GM19438 (cell line): ENCODE data around the gene CDX1.
"Not testable (repeated sequence)": the region's sequence is repeated elsewhere in the genome, so short reads cannot be mapped to it uniquely, and the experiment has no call there.

ENCODE experiments used
- ATAC-seq: cut with Tn5 transposase; IDR thresholded peaks from one replicate; pipeline ENCODE4 v1.9.1; 2021; ENCODE audit warnings: low read depth; ENCODE audit not compliant: unreplicated experiment

CDX1 gene

DNA sequence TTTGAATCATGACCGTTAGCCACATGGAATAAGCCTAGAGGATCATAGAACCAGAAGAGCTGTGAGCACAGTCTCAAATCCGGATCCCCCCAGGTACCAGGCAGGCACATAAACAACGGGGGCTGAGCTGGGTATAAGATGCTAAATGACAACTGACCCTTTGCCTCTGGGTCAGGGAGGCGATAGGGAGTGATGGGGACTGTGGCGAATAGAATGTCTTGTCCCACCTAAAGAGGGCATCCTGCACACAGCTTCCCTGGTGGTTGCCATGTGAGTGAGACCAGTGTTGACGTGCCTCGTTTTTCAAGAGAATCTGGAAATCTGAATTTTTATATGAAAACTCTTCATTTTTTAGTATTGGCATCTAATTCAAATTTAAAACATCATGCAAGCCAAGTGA lies 56.9 kb downstream of the CDX1 start:
- ATAC-seq = no peak

DNA sequence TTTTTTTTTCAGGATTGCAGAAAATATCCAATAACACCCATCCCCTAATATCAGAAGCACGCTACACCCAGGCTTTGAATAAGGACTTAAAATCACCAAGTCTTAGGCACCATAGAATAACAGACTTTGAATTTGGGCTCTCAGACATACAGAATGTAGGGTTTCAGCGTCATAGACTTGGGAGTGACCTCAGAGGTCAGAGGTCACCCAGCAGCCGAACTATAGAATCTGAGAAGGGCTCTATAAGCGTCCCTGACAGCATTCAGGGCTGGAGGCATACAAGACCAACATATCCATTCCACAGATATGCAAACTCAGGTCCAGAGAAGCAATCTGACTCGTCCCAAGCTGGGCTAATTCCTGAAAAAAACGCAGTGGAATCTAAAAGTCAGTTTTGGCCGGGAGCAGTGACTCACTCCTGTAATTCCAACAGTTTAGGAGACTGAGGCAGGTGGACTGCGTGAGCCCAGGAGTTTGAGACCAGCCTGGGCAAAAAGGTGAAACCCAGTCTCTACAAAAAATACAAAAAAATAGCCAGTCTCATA lies 58.0 kb downstream of the CDX1 start:
- ATAC-seq = no peak

DNA sequence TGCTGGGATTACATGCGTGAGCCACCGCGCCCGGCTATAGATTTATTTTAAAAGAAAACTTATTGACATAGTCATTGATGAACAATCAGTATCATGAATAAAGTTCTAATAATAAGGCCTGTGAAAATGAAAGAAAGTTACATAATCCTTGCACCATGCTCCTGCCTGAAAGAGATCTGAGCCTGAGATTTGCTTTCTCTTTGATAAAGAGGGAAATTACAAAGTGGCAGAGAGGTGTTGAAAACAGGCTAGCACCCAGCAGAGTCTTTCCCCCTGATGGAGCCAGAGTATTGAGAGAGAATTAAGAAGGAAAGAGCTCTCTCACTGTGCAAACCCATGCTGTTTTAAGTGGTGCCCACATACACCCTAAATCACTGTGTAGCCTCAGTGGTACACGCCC lies 60.5 kb downstream of the CDX1 start:
- no peak for ATAC-seq

DNA sequence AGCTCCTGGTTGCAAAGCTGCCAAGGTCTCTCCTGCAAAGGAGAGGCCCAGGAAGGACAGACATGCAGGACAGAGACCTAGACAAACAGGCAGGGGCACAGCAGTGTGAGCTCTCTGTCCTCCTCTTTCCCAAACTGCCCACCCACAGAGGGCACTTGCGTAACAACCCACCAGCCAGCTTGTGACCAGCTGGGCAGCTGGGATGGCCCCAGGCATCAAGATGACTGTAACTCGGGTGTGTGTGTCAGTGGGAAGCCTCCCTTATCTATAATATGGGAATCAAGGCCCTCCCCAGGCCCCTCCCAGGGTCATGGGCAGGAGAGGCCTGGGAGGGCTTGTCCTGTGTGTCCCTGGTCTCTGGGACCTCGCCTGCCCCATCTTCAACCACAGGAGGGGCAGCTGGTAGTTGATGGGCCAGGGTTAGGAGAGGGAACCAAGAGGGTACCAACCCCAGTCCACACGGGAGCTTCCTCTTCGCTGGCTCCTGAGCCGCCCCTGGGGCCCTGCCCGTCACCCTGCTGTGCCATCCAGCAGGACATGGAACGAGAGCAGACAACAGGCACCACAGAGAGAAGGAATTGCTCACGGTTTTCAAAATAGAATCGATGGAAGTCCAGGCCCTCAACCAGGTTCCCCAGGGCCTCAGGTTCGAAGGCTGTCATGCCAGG lies 61.2 kb downstream of the CDX1 start:
- no peak for ATAC-seq

DNA sequence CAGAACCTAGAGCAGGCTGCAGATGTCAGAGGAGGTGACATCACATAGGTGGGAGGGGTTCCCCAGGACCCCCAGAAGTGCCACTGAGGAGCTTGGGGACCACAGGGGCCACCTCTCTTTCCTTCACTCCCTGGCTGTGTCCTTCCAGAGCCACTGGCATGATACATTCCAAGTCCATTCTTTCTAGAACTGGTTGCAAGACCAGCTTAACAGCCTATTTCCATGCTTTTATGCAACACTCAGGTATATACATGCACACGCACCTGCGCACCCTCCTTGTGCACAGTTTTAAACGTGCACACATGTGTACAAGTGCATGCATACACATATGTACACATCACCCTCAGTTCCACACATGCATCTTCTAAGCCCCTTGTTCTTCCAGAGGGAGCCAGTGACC lies 63.0 kb downstream of the CDX1 start:
- no peak for ATAC-seq

DNA sequence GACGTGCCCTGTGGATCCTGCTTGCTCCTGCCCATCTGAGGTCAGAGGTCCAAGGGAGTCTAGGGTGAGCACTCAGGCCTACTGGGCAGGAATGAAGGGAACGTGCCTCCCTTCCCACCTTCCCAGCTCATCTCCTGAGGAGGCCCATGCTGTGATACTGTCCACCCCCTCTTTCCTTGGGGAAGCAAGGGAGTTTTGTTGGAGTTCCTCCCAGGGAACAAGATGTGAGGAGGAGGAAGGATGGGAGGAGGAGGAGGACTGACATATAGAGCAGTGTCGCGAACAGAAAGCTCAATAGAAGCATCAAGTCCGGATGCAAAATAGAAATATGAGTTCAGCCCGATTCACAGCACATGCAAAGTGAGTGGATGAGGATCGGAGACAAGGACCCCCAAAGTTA lies 64.3 kb downstream of the CDX1 start:
- no peak for ATAC-seq

DNA sequence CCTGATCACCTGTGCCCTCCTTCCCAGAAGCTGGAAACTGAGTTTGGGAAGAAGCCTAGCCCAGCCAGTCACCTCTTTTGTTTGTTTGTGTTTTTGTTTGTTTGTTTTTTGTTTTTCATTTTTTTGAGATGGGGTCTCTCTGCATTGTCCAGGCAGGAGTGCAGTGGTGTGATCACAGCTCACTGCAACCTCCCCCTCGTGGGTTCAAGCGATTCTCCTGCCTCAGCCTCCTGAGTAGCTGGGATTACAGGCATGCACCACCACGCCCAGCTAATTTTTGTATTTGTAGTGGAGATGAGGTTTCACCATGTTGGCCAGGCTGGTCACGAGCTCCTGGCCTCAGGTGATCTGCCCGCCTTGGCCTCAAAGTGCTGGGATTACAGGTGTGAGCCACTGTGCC lies 67.1 kb downstream of the CDX1 start:
- ATAC-seq = not testable (repeated sequence)
